Peyer's patch (tissue), 4 donors: ENCODE results near the gene ARID2. TPM values are rescaled to one million over a fixed set of nuclear protein-coding genes. Genes with fewer than 3 reads are reported as not detected.

Experiments used
- DNase-seq, 3 donors: peaks; one replicate each; pipeline ENCODE4 v3.0.0-alpha.2; 2017 to 2019
- H3K27ac ChIP-seq, 4 donors: fragments of 200-600 bp; sonication (generic); one replicate each; pipeline ENCODE4 v1.5.1; 2016 to 2019
- H3K27me3 ChIP-seq, 2 donors: fragments of 200-600 bp; sonication (generic); one replicate each; pipeline ENCODE4 v1.5.1; 2019
- H3K36me3 ChIP-seq, 3 donors: fragments of 200-600 bp; sonication (generic); one replicate each; pipeline ENCODE4 v1.5.1; 2016 to 2019
- H3K4me1 ChIP-seq, 4 donors: fragments of 200-600 bp; sonication (generic); one replicate each; pipeline ENCODE4 v1.5.1; 2016 to 2019
- H3K4me3 ChIP-seq, 4 donors: fragments of 200-600 bp; sonication (generic); 1 replicate in 3 of 4; 2 replicates in 1 of 4; pipeline ENCODE4 v1.5.1; 2016 to 2019; ENCODE audit warnings: mild to moderate bottlenecking in 1 of 4
- H3K9me3 ChIP-seq, 4 donors: fragments of 200-600 bp; sonication (generic); one replicate each; pipeline ENCODE4 v1.5.1; 2016 to 2019; ENCODE audit warnings: mild to moderate bottlenecking in 1 of 4
- CTCF ChIP-seq, 6 experiments: fragments of 450-650 bp in 4 of 6; fragments of 200-600 bp in 2 of 6; sonication (generic) in 1 of 6; IDR thresholded peaks; one replicate each; pipeline ENCODE4 v1.5.1; 2017 to 2019; ENCODE audit warnings: antibody characterized with exemption in 6 of 6, mild to moderate bottlenecking in 3 of 6, moderate library complexity in 1 of 6
- POLR2A ChIP-seq, 2 donors: fragments of 450-650 bp; IDR thresholded peaks; one replicate each; pipeline ENCODE4 v1.5.1; 2017; ENCODE audit warnings: antibody characterized with exemption in 2 of 2, mild to moderate bottlenecking in 2 of 2, moderate library complexity in 2 of 2
- total RNA-seq, 4 donors: library from RNA; depleted of rRNA; stranded (reverse); fragments of >200 nt; gene quantifications; one replicate each; pipeline ENCODE4 v1.1.0, GENCODE V29; 2016

Gene ARID2
- total RNA-seq, 4 donors from 2014 or later, result 32.1 to 46.2 (median 41.5) TPM

GRCh38 chr12:45827974-45828373 lies 98.5 kb downstream of the ARID2 start:
- no peak for TF ChIP-seq POLR2A (IDR thresholded peaks at IDR 0.05)
- TF ChIP-seq CTCF (IDR thresholded peaks at IDR 0.05), result no peak
- Histone ChIP-seq H3K27me3 (no peaks in the 10 kb centered on the region), H3K4me1 (no peaks in the 10 kb centered on the region), H3K4me3 (no peak overlapping the region), H3K36me3 (peaks cover 0 to 17% (median 0%) of the 10 kb centered on the region in 3 donors), H3K27ac (no peak overlapping the region), H3K9me3 (no peaks in the 10 kb centered on the region)
- DNase-seq, result no peak

DNA sequence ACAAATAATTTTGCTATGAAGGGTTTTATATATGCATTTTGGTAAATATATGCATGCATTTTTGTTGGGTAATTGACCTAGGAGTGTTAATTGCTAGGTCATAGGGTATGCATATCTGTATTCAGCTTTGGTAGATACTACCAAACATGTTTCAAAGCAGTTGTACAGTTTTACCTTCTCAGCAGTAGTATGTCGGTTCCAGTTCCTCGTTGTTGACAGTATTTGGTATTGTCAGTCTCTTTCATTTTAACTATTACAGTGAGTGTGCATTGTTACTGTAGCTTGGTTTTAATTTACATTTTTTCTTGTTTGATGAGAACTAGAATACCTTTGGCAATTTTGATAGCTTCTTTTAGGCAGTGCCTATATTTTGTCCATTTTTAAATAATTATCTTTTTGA lies 98.9 kb downstream of the ARID2 start:
- no peak overlapping the region for H3K4me3 ChIP-seq
- no peaks in the 10 kb centered on the region for H3K9me3 ChIP-seq
- no peaks in the 10 kb centered on the region for H3K27me3 ChIP-seq
- H3K4me1 ChIP-seq, result no peaks in the 10 kb centered on the region
- no peak for TF ChIP-seq CTCF (IDR thresholded peaks at IDR 0.05)
- no peak for TF ChIP-seq POLR2A (IDR thresholded peaks at IDR 0.05)
- H3K36me3 ChIP-seq, result peaks cover 0 to 17% (median 0%) of the 10 kb centered on the region in 3 donors
- H3K27ac ChIP-seq, result no peak overlapping the region
- DNase-seq, result no peak

- no peak for TF ChIP-seq CTCF (IDR thresholded peaks at IDR 0.05)
- TF ChIP-seq POLR2A (IDR thresholded peaks at IDR 0.05), result no peak
Measured at GRCh38 chr12:45831590-45831989, 102.1 kb downstream of the ARID2 start.

GRCh38 chr12:45833401-45833800 lies 103.9 kb downstream of the ARID2 start:
- Histone ChIP-seq H3K36me3 (peaks cover 0 to 20% (median 0%) of the 10 kb centered on the region in 3 donors), H3K27me3 (no peaks in the 10 kb centered on the region), H3K4me1 (peaks cover 0 to 9% (median 0%) of the 10 kb centered on the region in 4 donors), H3K4me3 (no peak overlapping the region), H3K9me3 (no peaks in the 10 kb centered on the region), H3K27ac (no peak overlapping the region)
- no peak for DNase-seq
- TF ChIP-seq CTCF (IDR thresholded peaks at IDR 0.05) (no peak), POLR2A (IDR thresholded peaks at IDR 0.05) (no peak)

More at GRCh38 chr12:45831590-45831989, 102.1 kb downstream of the ARID2 start:
- DNase-seq, result no peak
- Histone ChIP-seq H3K27me3 (no peaks in the 10 kb centered on the region), H3K27ac (no peak overlapping the region), H3K36me3 (peaks cover 0 to 3% (median 0%) of the 10 kb centered on the region in 3 donors), H3K4me3 (no peak overlapping the region), H3K9me3 (no peaks in the 10 kb centered on the region), H3K4me1 (peaks cover 0 to 9% (median 0%) of the 10 kb centered on the region in 4 donors)

GRCh38 chr12:45834809-45835208 lies 105.3 kb downstream of the ARID2 start:
- Histone ChIP-seq H3K4me3 (no peak overlapping the region), H3K9me3 (no peaks in the 10 kb centered on the region), H3K4me1 (peaks cover 0 to 9% (median 0%) of the 10 kb centered on the region in 4 donors), H3K27ac (no peak overlapping the region), H3K36me3 (peaks cover 0 to 33% (median 0%) of the 10 kb centered on the region in 3 donors), H3K27me3 (no peaks in the 10 kb centered on the region)
- TF ChIP-seq POLR2A (IDR thresholded peaks at IDR 0.05) (no peak), CTCF (IDR thresholded peaks at IDR 0.05) (no peak)
- DNase-seq, result no peak

GRCh38 chr12:45839917-45840316 lies 110.4 kb downstream of the ARID2 start:
- no peak for TF ChIP-seq POLR2A (IDR thresholded peaks at IDR 0.05)
- no peak for TF ChIP-seq CTCF (IDR thresholded peaks at IDR 0.05)
- Histone ChIP-seq H3K36me3 (peaks cover 0 to 64% (median 0%) of the 10 kb centered on the region in 3 donors), H3K9me3 (no peaks in the 10 kb centered on the region), H3K4me1 (no peaks in the 10 kb centered on the region), H3K27me3 (no peaks in the 10 kb centered on the region), H3K4me3 (no peak overlapping the region), H3K27ac (no peak overlapping the region)
- no peak for DNase-seq
